Inflammatory macrophage (primary cell): ENCODE data around the gene FOXA3.

Source experiments
- DNase-seq, 2 donors: peaks; one replicate each; pipeline ENCODE4 v3.0.0-alpha.2; 2020 to 2022
- total RNA-seq, 18 experiments: gene quantifications; one replicate each; lab custom pipeline; 2026; ENCODE audit warnings: mixed read lengths in 6 of 18, inconsistent platforms in 2 of 18; lab: John Stamatoyannopoulos, UW

The FOXA3 gene
- 0 to 0.06 (median 0) reads per million in 18 experiments for total RNA-seq

GRCh38 chr19:45863840-45864628 is at the start of gene FOXA3:
FOXA3 (plus strand) TSS chr19:45864326; CDS start chr19:45864457, 131 bp downstream.
- DNase-seq = peak; percentile 6 to 27

DNA sequence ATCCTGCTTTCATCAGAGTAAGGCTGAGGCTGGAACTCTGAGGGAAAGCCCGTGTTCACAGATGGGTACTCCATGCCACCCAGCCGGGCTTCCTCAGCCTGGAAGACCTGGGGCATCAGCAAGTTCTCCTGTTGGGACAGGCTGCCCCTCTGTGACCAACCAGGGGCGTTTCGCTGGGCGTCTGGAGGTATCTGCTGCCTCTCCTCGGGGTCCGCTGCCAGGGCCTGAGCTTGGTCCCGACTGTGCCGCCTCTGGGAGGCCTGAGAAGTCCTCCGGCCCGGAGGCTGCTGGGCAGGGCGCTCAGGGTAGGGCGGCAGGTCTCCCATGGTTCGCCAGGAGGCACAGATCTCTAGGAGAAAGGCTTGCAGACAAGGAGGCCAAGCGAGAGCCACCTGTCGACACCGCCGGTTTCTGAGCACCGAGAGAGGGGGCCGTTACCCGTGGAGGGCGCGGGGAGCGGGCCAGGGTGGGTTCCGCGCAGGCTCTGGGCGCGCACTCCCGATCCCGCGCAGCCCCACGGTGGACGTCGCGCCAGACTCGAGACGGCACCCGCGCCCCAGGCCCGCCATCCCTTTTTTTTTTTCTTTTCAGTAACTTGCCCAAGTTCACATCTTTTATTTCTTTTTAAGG is 49.2 kb upstream of the FOXA3 start, which contains the start of gene RSPH6A:
RSPH6A (minus strand) TSS at position 458 of the 630 bp plus-strand sequence; CDS start at position 326, 132 bp downstream.
- DNase-seq = no peak

DNA sequence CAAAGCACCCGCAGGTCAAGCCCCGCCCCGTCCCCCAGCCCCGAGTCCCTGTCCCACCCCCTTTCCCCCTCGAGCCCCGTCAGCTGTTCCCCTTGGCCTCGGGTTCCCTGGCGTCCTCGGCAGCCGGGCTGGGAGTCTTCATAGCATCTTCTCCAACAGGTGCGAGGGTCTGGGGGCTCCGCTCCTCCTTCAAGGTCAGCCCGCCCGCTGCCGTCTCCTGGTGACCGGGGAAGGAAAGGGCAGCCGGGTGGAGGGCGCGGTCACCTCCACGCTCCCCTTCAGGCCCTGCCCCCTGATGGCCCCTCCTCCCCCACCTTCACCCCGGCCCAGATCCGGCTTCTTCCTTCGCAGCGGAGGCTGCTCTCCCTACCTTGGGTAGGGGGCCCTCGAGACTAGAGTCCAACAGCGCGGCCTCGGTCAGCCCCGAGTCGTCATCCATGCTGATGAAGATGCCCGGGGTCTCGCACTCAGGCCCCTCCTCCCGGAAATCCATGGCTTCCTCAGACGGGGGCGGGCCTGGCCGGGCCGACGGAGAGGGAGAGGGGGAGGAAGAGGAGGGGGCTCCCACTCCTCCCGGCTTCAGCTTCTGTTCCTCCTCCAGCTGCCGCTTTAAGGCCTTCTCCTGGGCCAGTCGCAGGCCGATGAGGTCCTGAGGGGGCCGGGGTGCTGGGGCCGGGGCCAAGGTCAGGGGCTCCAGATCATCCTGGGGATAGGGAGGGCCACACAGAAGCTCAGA is 48.5 kb upstream of the FOXA3 start:
- DNase-seq = no peak

- no peak for DNase-seq
Measured at GRCh38 chr19:45816236-45817009, 47.7 kb upstream of the FOXA3 start.

DNA sequence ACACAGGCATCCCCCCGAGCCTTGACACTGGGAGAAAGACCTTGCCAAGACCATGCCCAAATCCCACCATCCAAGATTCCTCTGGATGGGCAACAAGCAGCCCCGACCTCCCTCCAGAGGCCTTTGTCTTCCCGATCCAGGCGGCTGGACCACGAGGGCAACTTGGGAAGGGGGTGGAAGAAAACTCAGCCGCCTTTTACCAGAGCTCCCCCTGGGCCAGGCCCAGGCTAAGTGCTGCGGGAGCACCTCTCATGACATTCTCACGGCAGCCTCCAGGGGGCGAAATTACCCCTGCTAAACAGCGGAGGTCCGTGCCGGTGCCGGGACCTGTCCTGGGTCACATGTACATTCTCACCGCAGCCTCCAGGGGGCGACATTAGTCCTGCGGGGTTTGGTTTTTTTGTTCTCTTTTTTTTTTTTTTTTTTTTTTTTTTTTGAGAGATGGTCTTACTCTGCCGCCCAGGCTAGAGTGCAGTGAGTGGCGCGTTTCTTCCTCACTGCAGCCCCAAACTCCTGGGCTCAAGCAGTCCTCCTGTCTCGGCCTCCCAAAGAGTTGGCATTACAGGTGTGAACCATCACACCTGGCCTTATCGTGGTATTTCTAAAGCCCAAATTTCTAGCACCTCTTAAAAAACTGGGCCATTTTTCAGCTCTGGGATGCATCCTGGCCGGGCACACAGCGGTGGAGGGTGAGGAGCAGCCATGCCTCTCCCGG is 47.0 kb upstream of the FOXA3 start:
- peak; percentile 95 to 96 for DNase-seq

- no peak for DNase-seq
Measured at GRCh38 chr19:45817725-45818301, 46.3 kb upstream of the FOXA3 start.

DNA sequence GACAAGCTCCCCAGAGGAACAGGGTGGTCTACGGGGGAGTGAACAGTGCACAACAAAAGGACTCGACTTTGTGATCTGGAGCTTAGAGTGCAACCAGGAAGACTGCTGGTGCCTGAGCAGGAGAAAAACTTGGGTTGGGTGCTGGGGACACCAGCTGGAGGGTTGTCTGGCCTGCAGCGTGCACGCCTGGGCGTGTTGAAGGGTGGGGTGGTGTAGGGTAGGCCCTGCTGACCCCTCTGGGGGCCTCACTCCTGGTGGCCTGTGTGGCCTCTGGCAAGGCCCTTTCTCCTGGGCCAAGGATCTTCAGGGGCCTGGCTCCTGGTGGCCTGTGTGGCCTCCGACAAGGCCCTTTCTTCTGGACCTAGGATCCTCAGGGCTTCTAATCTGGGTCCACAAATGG is 44.4 kb upstream of the FOXA3 start:
- DNase-seq = no peak

GRCh38 chr19:45820413-45821102 is 43.6 kb upstream of the FOXA3 start:
- no peak for DNase-seq

DNA sequence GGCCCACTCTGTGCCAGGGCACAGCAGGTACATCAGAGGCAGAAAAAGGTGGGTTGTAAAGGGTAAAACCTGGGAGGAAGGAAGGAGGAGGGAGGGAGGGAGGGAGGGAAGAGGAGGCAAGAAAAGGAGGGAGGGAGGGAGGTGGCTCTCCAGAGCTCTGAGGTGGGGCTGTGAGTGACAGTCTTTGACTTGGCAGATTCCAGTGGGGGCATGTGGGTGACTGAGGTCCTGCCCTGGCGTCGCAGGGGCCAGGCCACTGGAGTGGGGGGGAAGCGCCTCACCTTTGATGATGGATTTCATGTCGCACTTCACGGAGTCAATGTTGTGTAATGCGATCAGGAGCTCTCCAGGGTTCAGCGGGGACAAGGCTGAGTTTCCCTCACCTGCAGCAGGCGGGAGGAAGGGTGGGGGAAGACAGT is 43.0 kb upstream of the FOXA3 start:
- no peak for DNase-seq

DNA sequence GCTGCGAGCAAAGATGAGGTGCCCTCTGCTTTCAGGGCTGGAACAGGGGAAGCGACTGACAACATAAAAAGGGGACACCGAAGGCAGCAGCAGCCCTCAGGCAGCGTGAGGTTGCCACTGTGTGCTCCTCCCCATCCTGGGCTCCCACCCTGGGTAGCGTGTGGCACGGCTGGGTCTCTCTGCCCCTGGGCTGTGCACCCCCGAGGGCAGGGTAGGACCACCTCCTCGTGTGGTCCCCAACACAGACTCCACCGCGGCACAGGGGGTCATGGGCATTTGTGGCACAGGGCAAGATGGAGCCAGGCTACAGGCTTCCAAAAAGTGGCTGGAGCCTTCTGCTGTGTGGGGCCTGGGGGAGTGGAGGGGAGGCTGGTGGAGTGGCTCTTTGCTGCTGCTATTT is 42.6 kb upstream of the FOXA3 start:
- no peak for DNase-seq

DNA sequence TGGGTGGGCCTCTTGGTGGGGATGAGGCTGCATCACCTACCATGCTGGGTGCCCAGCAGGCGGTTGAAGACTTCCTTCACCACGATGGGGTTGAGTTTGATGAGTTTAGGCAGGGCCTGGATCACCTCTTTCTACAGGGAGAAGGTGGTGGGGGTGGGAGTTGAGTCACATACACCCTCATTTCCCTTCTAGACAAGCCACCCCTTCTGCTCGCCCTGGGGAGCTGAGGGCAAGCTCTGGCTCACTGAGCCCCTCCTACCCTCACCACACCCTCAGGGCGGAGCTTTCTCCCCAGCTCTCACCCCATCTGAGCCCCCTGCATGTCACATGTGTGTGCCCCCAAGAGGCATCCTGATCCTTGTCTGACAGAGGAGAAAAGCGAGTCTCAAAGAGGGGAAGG is 41.4 kb upstream of the FOXA3 start:
- DNase-seq = no peak

DNA sequence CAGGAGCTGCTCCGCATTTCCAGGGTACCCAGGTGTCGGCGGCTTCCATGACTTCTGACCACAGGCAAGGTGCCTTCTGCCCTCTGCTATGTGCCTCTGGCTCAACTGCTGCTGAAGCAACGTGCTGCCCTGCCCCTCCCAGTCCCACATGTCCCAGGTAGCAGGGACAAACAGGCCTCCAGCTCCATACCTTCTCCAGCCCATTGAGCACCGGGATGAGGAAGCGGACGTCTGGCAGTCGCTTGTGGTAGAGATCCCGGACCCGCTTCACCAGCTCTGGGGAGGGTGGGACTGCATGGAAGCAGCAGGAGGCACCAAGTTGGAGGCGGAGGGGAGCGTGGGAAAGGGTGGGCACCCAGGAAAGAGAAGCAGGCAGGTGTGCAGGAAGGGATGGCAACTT is 40.9 kb upstream of the FOXA3 start:
- DNase-seq = no peak

DNA sequence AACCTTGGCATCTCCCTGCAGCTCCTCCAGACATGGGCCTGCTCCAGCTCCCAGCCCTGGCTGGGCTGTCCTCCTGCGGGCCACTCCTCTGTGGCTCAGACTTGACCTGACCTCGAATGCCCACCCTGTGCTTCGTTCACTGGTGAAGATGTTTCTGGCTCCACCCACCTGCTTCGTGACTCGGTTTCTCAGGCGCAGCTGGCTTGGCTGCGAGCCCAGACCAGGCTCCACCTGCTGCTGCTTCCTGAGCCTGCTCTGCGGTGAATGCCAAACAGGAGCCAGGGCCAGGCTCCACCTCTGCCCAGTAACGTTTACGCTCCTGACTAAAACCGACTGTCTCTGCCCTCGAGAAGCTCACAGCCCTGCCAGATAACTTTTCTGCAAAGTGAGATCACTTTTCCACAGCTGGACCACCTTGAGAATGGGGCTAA is 40.1 kb upstream of the FOXA3 start:
- DNase-seq = no peak

DNA sequence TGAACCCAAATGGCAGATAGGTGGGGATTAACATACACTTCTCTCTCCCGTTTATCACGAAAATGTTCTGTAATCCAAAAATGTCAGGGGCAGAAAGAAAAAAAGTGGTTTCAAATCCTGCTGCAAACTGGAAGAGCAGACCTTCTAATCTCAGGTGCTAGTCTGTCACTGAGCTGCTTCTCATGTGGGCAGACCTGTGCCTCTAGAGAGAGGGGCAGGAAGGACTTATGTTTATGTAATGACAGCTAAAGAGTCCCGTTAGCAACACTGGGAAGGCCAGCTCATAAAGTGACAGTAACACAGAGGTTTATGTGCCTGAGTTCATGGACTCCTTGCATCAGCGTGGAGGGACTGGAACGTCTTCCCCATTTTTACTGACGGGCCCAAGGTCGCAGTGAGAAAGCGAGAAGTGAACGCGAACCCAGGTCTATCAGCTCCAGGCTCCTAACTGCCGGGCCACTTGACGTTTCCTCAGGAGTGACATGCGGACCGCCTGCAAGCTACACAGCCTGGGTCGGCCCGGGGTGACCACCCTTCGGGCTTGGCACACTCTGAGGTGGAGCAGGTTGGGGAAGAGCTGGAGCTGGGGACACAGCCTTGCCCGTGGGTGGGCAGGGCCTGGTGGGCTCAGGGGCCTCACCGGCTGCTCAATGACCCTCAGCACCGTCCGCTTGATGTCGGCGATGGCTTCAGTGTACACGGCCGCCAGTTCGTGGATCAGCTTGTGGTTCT is 39.4 kb upstream of the FOXA3 start:
- no peak for DNase-seq

- no peak for DNase-seq
Measured at GRCh38 chr19:45825263-45825605, 38.9 kb upstream of the FOXA3 start.

- DNase-seq = no peak
Measured at GRCh38 chr19:45825917-45826893, 37.9 kb upstream of the FOXA3 start.

DNA sequence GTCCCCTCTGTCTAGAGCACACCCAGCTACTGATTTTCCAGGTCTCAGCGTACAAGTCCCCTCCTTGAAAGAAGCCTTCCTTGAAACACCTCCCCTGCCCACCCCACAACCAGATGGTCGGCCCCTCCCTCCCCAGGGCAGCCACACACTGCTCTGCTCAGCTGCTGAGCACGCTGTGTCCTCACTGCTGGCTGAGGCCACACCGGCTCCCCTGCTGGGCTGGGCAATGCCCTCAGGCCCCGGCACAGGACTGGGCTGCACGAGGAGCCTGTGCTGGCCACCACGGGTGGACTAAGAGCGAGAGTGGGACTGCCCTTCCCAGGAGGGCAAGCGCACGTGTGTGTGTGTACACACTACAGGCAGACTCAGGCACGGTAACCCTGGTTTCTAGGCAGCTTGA is 37.2 kb upstream of the FOXA3 start:
- no peak for DNase-seq

DNA sequence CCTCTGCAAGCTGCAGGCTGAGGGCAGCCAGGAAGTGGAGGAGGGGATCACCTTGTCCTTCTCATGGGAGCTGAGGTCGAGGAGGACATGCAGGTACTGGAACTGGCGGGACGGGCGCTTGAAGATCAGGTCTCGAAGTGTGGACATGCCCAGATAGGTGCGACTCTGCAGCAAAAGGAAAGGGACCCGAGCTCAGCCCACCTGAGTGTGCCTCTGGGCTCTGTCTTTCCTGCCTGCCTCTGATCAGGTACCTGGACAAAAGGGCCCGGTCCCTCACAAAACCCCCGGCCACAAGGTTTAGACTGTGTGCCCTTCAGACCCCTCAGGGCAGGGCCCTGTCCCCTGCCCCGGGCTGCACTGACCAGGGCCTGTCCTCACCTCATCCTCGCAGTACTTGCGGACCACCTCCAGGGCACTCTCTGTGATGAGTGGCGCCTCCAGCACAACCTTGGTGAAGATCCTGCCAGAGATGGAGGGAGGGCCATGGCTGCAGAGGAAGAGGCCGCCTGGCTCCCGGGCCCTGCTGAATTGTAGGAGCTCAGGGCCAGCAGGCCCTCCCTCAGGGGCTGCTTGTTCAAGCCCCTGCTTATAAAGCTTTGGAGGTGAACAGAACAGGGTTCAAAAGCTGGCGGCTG is 36.5 kb upstream of the FOXA3 start:
- DNase-seq = no peak
